ENCODE data around the gene IL18BP. TPM values are rescaled to one million over a fixed set of nuclear protein-coding genes. Genes with fewer than 3 reads are reported as not detected.

The IL18BP gene
- total RNA-seq, 1 donor from 2014 or later, result 2.9 TPM

DNA sequence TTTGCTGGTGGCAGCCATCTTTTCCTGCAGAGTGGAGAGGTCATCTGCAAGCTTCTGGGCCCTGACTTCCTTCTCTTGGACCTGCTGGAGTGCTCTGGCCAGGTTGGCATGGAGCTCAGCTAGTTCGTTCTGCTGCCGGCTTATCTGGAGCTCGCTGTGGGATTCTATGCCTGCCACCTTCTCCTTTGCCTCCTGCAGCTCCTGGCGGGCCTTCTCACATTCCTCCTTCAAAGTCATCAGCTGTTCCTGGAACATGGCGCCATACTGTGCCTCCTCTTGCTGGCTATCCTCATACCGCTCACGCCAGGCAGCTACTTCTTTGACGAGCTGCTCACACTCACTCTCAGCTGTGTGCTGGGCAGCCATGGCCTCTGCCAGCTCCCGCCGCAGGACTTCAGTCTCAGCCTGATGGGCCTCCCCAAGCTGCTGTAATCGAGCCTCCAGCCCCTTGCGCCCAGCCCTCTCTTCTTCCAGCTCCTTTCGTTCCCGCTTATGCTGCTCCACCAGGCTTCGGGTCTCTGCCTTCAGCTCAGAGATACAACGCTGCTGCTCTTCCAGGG, 16.1 kb downstream of the IL18BP start:
- Histone ChIP-seq H3K27me3 (ENCODE audit: control insufficient read depth, insufficient read depth, low read length) (no peaks in the 10 kb centered on the region), H3K4me3 (ENCODE audit: low read depth, low read length) (no peak overlapping the region), H3K36me3 (ENCODE audit: control insufficient read depth, insufficient read depth, low read length) (peaks cover 18% of the 10 kb centered on the region)
- DNase-seq (ENCODE audit: low read depth), result no peak
- TF ChIP-seq, protein P1, sequence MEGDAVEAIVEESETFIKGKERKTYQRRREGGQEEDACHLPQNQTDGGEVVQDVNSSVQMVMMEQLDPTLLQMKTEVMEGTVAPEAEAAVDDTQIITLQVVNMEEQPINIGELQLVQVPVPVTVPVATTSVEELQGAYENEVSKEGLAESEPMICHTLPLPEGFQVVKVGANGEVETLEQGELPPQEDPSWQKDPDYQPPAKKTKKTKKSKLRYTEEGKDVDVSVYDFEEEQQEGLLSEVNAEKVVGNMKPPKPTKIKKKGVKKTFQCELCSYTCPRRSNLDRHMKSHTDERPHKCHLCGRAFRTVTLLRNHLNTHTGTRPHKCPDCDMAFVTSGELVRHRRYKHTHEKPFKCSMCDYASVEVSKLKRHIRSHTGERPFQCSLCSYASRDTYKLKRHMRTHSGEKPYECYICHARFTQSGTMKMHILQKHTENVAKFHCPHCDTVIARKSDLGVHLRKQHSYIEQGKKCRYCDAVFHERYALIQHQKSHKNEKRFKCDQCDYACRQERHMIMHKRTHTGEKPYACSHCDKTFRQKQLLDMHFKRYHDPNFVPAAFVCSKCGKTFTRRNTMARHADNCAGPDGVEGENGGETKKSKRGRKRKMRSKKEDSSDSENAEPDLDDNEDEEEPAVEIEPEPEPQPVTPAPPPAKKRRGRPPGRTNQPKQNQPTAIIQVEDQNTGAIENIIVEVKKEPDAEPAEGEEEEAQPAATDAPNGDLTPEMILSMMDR (IDR thresholded peaks at IDR 0.05; ENCODE audit: insufficient read depth, low read length, poor library complexity, severe bottlenecking), result no peak

DNA sequence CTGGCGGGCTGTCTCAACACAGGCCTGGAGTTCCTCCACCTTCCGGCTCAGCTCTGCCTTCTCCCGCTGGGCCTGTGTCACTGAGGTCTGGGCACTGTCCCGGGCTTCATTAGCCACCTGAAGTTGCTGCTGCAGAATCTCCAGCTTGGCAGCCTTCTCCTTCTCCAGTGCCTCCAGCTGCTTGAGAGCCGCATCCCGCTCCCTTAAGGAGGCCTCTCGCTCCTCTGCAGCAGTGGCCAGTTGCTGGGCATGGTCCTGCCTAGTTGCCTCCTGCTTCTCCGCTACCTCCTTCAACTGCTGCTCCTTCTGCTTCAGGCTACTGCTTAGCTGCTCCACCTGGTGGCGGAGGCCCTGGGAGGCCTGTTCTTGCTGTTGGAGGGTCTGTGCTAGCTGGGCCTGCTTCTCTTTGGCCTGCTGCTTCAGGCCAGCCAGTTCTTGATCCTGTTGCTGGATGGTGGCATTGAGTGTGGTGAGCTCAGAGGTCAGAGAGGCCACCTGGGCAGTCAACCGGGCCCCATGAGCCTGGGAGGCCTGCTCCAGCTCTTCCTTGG, 16.9 kb downstream of the IL18BP start:
- peaks cover 18% of the 10 kb centered on the region for H3K36me3 ChIP-seq (ENCODE audit: control insufficient read depth, insufficient read depth, low read length)
- no peaks in the 10 kb centered on the region for H3K27me3 ChIP-seq (ENCODE audit: control insufficient read depth, insufficient read depth, low read length)
- no peak for DNase-seq (ENCODE audit: low read depth)
- no peak overlapping the region for H3K4me3 ChIP-seq (ENCODE audit: low read depth, low read length)
- TF ChIP-seq, protein P1 (IDR thresholded peaks at IDR 0.05; ENCODE audit: insufficient read depth, low read length, poor library complexity, severe bottlenecking), result peak; percentile 66

DNA sequence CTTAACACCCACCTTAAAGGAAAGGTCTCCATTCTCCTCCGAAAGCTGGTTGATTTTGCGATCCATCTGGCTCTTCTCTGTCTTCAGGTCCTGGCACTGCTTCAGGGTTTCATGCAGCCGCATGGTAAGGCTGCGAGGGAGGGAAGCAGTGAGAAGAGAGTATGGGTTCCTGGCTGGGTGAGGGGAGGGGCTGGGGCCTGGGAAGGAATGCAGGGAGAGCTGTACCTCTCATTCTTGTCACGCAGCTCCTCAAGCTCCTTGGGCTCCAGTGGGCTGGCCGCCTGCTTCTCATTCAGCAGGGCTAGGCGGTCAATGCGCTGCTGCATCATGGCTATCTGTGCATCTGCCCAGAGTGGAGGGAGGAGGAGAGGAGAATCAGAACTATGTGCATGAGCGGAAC, 19.5 kb downstream of the IL18BP start:
- H3K4me3 ChIP-seq (ENCODE audit: low read depth, low read length), result no peak overlapping the region
- TF ChIP-seq, protein P1 (IDR thresholded peaks at IDR 0.05; ENCODE audit: insufficient read depth, low read length, poor library complexity, severe bottlenecking), result no peak
- no peak for DNase-seq (ENCODE audit: low read depth)
- H3K27me3 ChIP-seq (ENCODE audit: control insufficient read depth, insufficient read depth, low read length), result no peaks in the 10 kb centered on the region
- H3K36me3 ChIP-seq (ENCODE audit: control insufficient read depth, insufficient read depth, low read length), result peaks cover 21% of the 10 kb centered on the region

DNA sequence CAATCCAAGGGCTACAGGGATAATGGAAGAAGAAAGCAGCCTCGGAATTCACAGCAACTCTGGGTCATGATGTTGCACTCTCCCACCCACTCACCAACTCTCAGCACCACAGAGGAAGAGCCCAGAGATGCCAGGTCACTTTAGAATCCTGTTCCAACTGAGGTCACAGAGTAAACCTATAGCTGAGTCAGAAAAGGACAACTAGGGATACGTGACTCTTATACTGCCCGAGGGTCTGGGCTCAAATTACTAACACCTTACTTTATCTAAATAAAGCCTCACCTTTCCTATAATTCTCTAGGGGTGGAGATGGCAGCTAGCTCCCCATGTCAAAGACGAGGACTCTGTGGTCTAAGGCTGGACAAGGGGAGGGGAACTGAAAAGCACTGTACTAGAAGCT, 24.6 kb downstream of the IL18BP start:
- Histone ChIP-seq H3K36me3 (ENCODE audit: control insufficient read depth, insufficient read depth, low read length) (peaks cover 10% of the 10 kb centered on the region), H3K27me3 (ENCODE audit: control insufficient read depth, insufficient read depth, low read length) (no peaks in the 10 kb centered on the region), H3K4me3 (ENCODE audit: low read depth, low read length) (no peak overlapping the region)
- TF ChIP-seq, protein P1 (IDR thresholded peaks at IDR 0.05; ENCODE audit: insufficient read depth, low read length, poor library complexity, severe bottlenecking), result no peak
- DNase-seq (ENCODE audit: low read depth), result no peak

DNA sequence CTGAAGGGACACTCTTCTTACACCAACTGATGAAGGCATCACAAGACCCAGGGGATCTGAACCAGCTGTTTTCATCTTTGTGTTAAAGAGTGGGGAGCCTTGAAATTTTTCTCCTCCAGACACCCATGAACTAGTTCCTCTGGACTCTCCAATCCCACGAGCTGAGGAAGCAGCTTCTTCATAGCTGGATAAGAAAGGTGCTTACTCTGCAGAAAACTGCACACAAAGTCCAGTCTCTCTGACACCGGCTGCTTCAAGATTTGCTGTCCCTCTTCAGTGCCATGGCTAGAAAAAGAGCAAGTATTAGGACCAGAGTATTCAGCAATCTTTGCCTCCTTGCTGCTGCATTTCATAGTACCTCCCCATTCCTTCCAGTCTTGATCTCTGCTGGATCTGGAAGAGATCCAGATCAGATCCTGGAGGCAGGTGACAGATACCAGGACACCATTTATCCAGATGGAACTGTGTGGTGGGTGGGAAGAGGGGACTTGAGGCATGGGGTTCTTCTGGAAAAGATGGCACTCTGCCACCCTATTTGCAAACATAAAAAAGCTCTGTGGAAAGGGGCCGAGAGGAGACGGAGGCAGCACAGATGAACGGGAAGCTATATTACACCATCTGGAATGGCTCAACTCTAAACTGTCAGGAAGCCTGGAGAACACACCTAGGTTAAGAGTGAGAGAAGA, 25.5 kb downstream of the IL18BP start:
- no peak overlapping the region for H3K4me3 ChIP-seq (ENCODE audit: low read depth, low read length)
- H3K27me3 ChIP-seq (ENCODE audit: control insufficient read depth, insufficient read depth, low read length), result no peaks in the 10 kb centered on the region
- DNase-seq (ENCODE audit: low read depth), result no peak
- TF ChIP-seq, protein P1 (IDR thresholded peaks at IDR 0.05; ENCODE audit: insufficient read depth, low read length, poor library complexity, severe bottlenecking), result no peak
- H3K36me3 ChIP-seq (ENCODE audit: control insufficient read depth, insufficient read depth, low read length), result peaks cover 6% of the 10 kb centered on the region
